D721Med (cell line): ENCODE measurements around the gene LRRC70.

ENCODE experiments used
- DNase-seq: peaks from one replicate; pipeline ENCODE4 v3.0.0; 2011; ENCODE audit warnings: low spot score; ENCODE audit not compliant: insufficient read length
- FAIRE-seq: peaks from 2 replicates; lab custom pipeline; 2011; peaks lifted over from hg19 to GRCh38; lab: Jason Lieb, UNC
- TF ChIP-seq, protein P1 (sequence below): IDR thresholded peaks from 2 replicates; pipeline ENCODE4 v1.5.1; 2012; ENCODE audit warnings: mild to moderate bottlenecking, control low read depth; ENCODE audit not compliant: insufficient read depth; ENCODE audit errors: missing control alignments

The LRRC70 gene

DNA sequence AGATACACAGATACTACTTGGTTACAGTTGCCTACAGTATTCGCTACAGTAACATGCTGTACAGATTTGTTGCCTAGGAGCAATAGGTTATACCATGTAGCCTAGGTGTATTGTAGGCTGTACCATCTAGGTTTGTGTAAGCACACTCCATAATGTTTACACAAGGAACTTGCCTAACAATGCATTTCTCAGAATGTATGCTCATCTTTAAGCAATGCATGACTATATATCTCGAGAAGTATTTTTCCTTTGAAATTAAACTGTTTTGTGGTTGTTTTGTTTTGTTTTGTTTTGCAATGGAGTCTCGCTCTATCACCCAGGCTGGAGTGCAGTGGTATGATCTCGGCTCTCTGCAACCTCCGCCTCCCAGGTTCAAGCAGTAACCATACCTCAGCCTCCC lies 25.3 kb downstream of the LRRC70 start:
- FAIRE-seq (no peak), DNase-seq (no peak)
- TF ChIP-seq, protein P1, sequence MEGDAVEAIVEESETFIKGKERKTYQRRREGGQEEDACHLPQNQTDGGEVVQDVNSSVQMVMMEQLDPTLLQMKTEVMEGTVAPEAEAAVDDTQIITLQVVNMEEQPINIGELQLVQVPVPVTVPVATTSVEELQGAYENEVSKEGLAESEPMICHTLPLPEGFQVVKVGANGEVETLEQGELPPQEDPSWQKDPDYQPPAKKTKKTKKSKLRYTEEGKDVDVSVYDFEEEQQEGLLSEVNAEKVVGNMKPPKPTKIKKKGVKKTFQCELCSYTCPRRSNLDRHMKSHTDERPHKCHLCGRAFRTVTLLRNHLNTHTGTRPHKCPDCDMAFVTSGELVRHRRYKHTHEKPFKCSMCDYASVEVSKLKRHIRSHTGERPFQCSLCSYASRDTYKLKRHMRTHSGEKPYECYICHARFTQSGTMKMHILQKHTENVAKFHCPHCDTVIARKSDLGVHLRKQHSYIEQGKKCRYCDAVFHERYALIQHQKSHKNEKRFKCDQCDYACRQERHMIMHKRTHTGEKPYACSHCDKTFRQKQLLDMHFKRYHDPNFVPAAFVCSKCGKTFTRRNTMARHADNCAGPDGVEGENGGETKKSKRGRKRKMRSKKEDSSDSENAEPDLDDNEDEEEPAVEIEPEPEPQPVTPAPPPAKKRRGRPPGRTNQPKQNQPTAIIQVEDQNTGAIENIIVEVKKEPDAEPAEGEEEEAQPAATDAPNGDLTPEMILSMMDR = no peak

DNA sequence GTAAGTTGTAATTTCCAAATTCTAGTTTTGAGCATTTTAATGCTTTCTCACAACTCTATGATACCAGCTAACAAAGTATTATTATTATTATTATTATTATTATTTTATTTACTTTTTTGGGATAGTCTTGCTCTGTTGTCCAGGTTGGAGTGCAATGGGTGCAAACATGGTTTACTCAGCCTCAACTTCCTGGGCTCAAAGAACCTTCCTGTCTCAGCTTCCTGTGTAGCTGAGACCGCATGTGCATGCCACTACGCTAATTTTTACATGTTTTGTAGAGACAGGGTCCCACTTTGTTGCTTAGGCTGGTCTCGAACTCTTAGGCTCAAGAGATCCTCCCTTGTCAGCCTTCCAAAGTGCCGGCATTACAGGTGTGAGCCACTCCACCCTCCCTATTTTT lies 27.0 kb downstream of the LRRC70 start:
- TF ChIP-seq, protein P1 = no peak
- FAIRE-seq (no peak), DNase-seq (no peak)

DNA sequence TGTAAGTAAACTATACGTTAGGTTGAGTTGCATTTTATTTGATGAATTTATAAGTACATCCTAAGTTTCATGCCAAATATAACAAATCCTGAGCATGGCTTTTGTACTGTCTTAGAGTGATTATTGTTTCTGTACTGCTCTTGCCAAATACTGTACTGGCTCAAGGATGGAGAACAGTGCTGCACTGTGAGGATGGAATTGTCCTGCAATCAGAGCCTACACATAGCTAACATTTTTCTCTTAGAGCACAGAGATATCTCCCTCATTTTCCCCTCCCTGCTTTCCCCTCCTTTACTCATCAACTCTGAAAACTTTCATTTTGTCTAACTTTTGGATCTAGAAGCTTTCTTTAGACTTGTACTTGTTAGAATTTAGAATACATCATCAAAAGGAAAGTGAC lies 28.3 kb downstream of the LRRC70 start:
- FAIRE-seq = no peak
- TF ChIP-seq, protein P1 = no peak
- no peak for DNase-seq

DNA sequence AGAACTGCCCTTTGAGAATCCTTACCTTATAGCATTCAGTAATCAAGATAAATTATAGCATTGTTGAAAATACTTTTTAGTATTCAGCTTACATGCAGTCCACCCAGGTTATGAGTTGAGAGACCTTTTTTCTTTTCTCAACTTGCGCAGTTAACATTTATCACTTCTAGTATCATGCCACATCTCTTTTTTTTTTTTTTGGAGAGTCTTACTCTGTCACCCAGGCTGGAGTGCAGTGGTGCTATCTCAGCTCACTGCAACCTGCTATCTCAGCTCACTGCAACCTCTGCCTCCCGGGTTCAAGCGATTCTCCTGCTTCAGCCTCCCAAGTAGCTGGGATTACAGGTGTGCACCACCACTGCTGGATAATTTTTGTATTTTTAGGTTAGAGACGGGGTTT lies 29.0 kb downstream of the LRRC70 start:
- no peak for FAIRE-seq
- DNase-seq = no peak
- TF ChIP-seq, protein P1 = no peak

DNA sequence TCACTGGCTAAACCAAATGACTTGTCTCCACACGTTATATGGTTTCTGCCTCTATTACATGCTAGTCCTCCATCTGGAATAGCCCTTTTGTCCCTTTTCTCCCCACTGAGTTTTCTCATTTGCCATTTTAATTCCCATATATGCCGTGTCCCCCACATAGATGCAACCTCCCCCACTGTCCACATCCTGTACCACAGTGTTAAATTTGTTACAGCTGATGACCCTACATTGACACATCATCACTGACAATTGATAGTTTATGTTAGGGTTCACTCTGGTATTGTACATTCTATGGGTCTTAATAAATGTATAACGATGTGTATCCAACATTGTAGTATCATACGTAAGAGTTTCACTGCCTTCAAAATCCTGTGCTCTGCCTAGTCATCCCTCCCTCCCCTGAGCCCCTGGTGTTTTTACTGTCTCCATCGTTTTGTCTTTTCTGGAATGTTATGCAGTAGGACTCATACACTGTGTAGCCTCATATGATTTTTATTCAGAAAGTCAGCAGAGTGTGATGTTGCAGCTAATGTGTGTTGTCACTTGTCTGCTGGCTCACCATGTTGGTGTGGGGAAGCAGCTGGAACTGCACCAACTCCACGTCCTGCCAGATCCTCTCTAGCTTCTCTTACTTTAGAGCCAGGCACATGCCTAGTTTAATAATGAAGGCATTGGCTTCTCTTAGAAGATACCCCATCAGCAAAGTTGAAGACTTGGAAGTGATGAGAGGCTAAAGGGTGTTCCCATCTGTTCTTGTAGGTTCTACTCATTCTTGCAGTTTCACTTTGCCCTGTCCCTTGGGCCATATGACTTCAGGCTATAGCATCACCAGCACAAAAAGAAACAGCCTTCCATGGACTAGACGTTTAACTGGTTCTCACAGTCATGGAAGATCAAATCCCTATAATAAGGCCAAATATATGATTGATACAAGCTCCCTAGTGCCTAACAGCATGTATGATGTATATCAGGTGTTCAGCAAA lies 30.2 kb downstream of the LRRC70 start:
- no peak for DNase-seq
- no peak for FAIRE-seq
- TF ChIP-seq, protein P1 = no peak

DNA sequence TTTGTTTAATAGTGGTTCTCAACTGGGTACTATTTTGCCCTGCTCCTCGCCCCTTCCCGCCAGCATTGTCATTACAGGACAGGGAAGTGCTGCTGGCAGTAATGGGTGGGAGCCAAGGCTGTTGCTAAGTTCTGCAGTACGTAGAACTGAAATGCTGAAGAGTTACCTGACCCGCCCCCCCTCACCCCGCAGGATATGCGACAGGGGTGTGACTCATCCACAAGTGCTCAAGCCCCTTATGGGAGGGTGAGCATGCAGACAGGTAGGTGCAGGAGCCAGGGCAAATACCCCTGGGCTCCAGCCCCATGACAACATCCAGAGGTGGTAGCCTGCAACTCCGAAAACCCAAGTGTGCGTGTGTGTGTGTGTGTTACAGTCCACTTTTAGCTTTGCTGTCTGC lies 35.7 kb downstream of the LRRC70 start:
- no peak for FAIRE-seq
- TF ChIP-seq, protein P1 = no peak
- DNase-seq = no peak
